ENCODE measurements around the gene MAN2C1. TPM values are rescaled to one million over a fixed set of nuclear protein-coding genes. Genes with fewer than 3 reads are reported as not detected.
"Not testable (repeated sequence)": the region's sequence is repeated elsewhere in the genome, so short reads cannot be mapped to it uniquely, and the experiment has no call there.

MAN2C1 gene
- total RNA-seq, 1 donor from 2014 or later, result 229 TPM

GRCh38 chr15:75346796-75347221 is 21.6 kb downstream of the MAN2C1 start, which contains the start of gene NEIL1:
Gene NEIL1, plus strand, starts transcription at chr15:75347039. Its CDS starts 1,867 bp downstream, at chr15:75348906.
- DNase-seq (ENCODE audit: low spot score), result no peak

GRCh38 chr15:75343953-75344352 is 24.5 kb downstream of the MAN2C1 start:
- not testable (repeated sequence) for DNase-seq (ENCODE audit: low spot score)

- DNase-seq (ENCODE audit: low spot score), result no peak
Observed at GRCh38 chr15:75342221-75342620, 26.2 kb downstream of the MAN2C1 start.

- DNase-seq (ENCODE audit: low spot score), result no peak
Observed at GRCh38 chr15:75339531-75340240, 28.7 kb downstream of the MAN2C1 start.

- no peak for DNase-seq (ENCODE audit: low spot score)
Observed at GRCh38 chr15:75338661-75339240, 29.7 kb downstream of the MAN2C1 start.

- peak; percentile 95 for DNase-seq (ENCODE audit: low spot score)
Observed at GRCh38 chr15:75335705-75336355, 32.6 kb downstream of the MAN2C1 start, which contains the start of gene COMMD4. Gene COMMD4, plus strand, starts transcription at chr15:75336063. Its CDS starts 27 bp downstream, at chr15:75336090.

GRCh38 chr15:75335313-75335704 is 33.1 kb downstream of the MAN2C1 start:
- no peak for DNase-seq (ENCODE audit: low spot score)

- not testable (repeated sequence) for DNase-seq (ENCODE audit: low spot score)
Observed at GRCh38 chr15:75333654-75334419, 34.6 kb downstream of the MAN2C1 start.

- DNase-seq (ENCODE audit: low spot score), result not testable (repeated sequence)
Observed at GRCh38 chr15:75332093-75332492, 36.3 kb downstream of the MAN2C1 start.

GRCh38 chr15:75329571-75329970 is 38.8 kb downstream of the MAN2C1 start:
- no peak for DNase-seq (ENCODE audit: low spot score)

- no peak for DNase-seq (ENCODE audit: low spot score)
Observed at GRCh38 chr15:75328493-75329314, 39.7 kb downstream of the MAN2C1 start.

- DNase-seq (ENCODE audit: low spot score), result no peak
Observed at GRCh38 chr15:75327491-75327890, 40.9 kb downstream of the MAN2C1 start.

GRCh38 chr15:75327005-75327404 is 41.4 kb downstream of the MAN2C1 start:
- DNase-seq (ENCODE audit: low spot score), result no peak

- DNase-seq (ENCODE audit: low spot score), result no peak
Observed at GRCh38 chr15:75325922-75326321, 42.5 kb downstream of the MAN2C1 start.

GRCh38 chr15:75321711-75322110 is 46.7 kb downstream of the MAN2C1 start:
- no peak for DNase-seq (ENCODE audit: low spot score)

- DNase-seq (ENCODE audit: low spot score), result not testable (repeated sequence)
Observed at GRCh38 chr15:75319231-75319897, 49.0 kb downstream of the MAN2C1 start.

GRCh38 chr15:75314552-75315290 is 53.7 kb downstream of the MAN2C1 start:
- no peak for DNase-seq (ENCODE audit: low spot score)

- no peak for DNase-seq (ENCODE audit: low spot score)
Observed at GRCh38 chr15:75313116-75313845, 55.1 kb downstream of the MAN2C1 start.

GRCh38 chr15:75312548-75312947 is 55.9 kb downstream of the MAN2C1 start:
- DNase-seq (ENCODE audit: low spot score), result not testable (repeated sequence)

All from mucosa of gallbladder (tissue), 1 donor.